Hepatocyte (in vitro differentiated cells): ENCODE results near the gene KLHL3. TPM values are rescaled to one million over a fixed set of nuclear protein-coding genes. Genes with fewer than 3 reads are reported as not detected.

ENCODE experiments used
- DNase-seq: peaks from one replicate; pipeline ENCODE4 v3.0.0-alpha.2; 2016; ENCODE audit warnings: low spot score
- H2AFZ ChIP-seq: fragments of 200-600 bp; sonication (generic); 2 replicates; pipeline ENCODE4 v1.6.0; 2016; ENCODE audit warnings: antibody characterized with exemption, mild to moderate bottlenecking
- H3K27ac ChIP-seq: fragments of 200-600 bp; sonication (generic); 2 replicates; pipeline ENCODE4 v1.5.1; 2016; ENCODE audit warnings: mild to moderate bottlenecking
- H3K27me3 ChIP-seq: fragments of 200-600 bp; sonication (generic); 2 replicates; pipeline ENCODE4 v1.6.1; 2016
- H3K36me3 ChIP-seq: fragments of 200-600 bp; sonication (generic); replicated peaks from 2 replicates; pipeline ENCODE4 v1.5.1; 2016; ENCODE audit warnings: low read depth; ENCODE audit not compliant: insufficient read depth
- H3K4me1 ChIP-seq: fragments of 200-600 bp; sonication (generic); 2 replicates; pipeline ENCODE4 v1.5.1; 2016; ENCODE audit warnings: mild to moderate bottlenecking, moderate library complexity; ENCODE audit not compliant: insufficient read depth
- H3K4me2 ChIP-seq: fragments of 200-600 bp; sonication (generic); 2 replicates; pipeline ENCODE4 v1.6.0; 2016
- H3K4me3 ChIP-seq: fragments of 200-600 bp; sonication (generic); 2 replicates; pipeline ENCODE4 v1.5.1; 2016; ENCODE audit warnings: mild to moderate bottlenecking
- H3K79me2 ChIP-seq: fragments of 200-600 bp; sonication (generic); 2 replicates; pipeline ENCODE4 v1.6.0; 2017; ENCODE audit warnings: mild to moderate bottlenecking
- H3K9me2 ChIP-seq: fragments of 200-600 bp; sonication (generic); replicated peaks from 2 replicates; pipeline ENCODE4 v1.6.0; 2017; ENCODE audit warnings: mild to moderate bottlenecking; ENCODE audit not compliant: insufficient read depth
- H3K9me3 ChIP-seq: fragments of 200-600 bp; sonication (generic); 2 replicates; pipeline ENCODE4 v1.5.1; 2016; ENCODE audit warnings: low read depth, mild to moderate bottlenecking
- H4K20me1 ChIP-seq: fragments of 200-600 bp; sonication (generic); 2 replicates; pipeline ENCODE4 v1.6.0; 2016; ENCODE audit warnings: mild to moderate bottlenecking; ENCODE audit not compliant: insufficient read depth, poor library complexity, severe bottlenecking
- EZH2 ChIP-seq: fragments of 200-600 bp; sonication (generic); IDR thresholded peaks from 2 replicates; pipeline ENCODE4 v1.6.1; 2016; ENCODE audit warnings: antibody characterized with exemption, mild to moderate bottlenecking, borderline replicate concordance
- EZH2phosphoT487 ChIP-seq: fragments of 200-600 bp; sonication (generic); IDR thresholded peaks from one replicate; pipeline ENCODE4 v1.6.1; 2018; ENCODE audit warnings: antibody characterized with exemption, mild to moderate bottlenecking, low read depth, moderate library complexity; ENCODE audit not compliant: unreplicated experiment, severe bottlenecking
- WGBS: methylation state at CpG from one replicate; pipeline ENCODE4 v1.1.6; 2016; ENCODE audit warnings: low lambda C conversion rate; ENCODE audit errors: missing lambda C conversion rate; 5-methylcytosine and 5-hydroxymethylcytosine counted together
- polyA plus RNA-seq: library from polyadenylated mRNA; unstranded; fragments of >200 nt; fragmentation: Nextera tagmentation; extraction: Ambion mirVana; gene quantifications from 2 replicates; pipeline ENCODE4 v1.2.1, GENCODE V29; 2016
- total RNA-seq: library from RNA; depleted of rRNA; stranded (reverse); fragments of >200 nt; gene quantifications from 2 replicates; pipeline ENCODE4 v1.2.3, GENCODE V29; 2014
- TF ChIP-seq, protein P1 (sequence below): fragments of 200-600 bp; sonication (generic); IDR thresholded peaks from 2 replicates; pipeline ENCODE4 v1.5.1; 2016; ENCODE audit warnings: antibody characterized with exemption, mild to moderate bottlenecking; ENCODE audit not compliant: poor library complexity

KLHL3 gene
- total and polyA plus RNA-seq, 2 experiments from 2014 or later: 1.4 to 5.3 TPM

DNA sequence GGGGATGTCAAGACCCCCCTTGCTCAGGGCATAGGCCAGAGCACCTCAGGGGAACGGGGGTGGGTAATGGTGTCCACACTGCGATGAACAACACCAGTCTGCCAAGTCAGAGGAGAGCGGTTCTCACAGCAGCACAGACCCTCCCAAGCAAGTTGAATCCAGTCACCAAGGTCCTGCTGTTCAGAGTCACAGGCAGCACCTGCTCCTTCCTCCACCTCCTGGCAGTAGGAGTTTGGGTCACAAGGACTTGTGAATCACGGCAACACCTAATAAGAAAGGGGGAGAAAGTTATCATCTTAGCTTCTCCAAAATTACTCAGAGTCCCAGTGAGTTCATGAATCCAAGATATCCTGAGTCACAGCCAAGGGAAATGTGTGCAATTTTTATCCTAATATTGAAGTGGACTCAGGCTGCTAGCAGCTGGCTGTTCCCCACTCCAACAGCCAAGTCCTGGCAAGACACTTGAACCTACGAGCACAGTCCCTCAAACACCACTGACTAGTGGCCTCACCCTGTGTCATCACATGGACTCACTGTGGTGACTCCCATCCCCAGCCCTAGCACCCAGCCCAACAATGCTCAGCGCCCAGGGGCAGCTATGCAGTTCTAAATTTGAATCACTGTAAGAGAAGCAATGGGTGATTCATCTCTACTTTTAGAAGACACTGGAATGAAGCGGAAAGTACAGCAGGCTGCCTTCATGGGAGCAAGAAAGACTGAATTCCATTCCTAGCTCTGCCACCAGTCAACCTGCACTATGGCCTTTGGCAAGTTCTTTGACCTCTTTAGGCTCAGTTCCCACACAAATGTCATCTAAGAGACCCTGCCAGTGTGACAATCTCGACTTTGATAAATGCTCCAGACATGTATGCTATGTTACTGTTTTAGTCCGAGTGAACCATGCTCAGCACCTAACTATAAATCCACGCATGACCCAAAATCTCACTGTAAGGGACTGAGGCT lies 113.7 kb downstream of the KLHL3 start:
- WGBS: 94% methylated on average over 10 of the region's 10 CpGs
- no peak for TF ChIP-seq EZH2
- TF ChIP-seq EZH2phosphoT487: no peak
- TF ChIP-seq, protein P1, sequence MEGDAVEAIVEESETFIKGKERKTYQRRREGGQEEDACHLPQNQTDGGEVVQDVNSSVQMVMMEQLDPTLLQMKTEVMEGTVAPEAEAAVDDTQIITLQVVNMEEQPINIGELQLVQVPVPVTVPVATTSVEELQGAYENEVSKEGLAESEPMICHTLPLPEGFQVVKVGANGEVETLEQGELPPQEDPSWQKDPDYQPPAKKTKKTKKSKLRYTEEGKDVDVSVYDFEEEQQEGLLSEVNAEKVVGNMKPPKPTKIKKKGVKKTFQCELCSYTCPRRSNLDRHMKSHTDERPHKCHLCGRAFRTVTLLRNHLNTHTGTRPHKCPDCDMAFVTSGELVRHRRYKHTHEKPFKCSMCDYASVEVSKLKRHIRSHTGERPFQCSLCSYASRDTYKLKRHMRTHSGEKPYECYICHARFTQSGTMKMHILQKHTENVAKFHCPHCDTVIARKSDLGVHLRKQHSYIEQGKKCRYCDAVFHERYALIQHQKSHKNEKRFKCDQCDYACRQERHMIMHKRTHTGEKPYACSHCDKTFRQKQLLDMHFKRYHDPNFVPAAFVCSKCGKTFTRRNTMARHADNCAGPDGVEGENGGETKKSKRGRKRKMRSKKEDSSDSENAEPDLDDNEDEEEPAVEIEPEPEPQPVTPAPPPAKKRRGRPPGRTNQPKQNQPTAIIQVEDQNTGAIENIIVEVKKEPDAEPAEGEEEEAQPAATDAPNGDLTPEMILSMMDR: no peak
- Histone ChIP-seq H3K27ac (no peak overlapping the region), H2AFZ (no peak overlapping the region), H3K9me3 (no peaks in the 10 kb centered on the region), H3K36me3 (no peaks in the 10 kb centered on the region), H4K20me1 (no peaks in the 10 kb centered on the region), H3K4me3 (no peak overlapping the region), H3K4me1 (no peaks in the 10 kb centered on the region), H3K79me2 (no peaks in the 10 kb centered on the region), H3K9me2 (no peaks in the 10 kb centered on the region), H3K4me2 (no peak overlapping the region), H3K27me3 (no peaks in the 10 kb centered on the region)
- DNase-seq: no peak

DNA sequence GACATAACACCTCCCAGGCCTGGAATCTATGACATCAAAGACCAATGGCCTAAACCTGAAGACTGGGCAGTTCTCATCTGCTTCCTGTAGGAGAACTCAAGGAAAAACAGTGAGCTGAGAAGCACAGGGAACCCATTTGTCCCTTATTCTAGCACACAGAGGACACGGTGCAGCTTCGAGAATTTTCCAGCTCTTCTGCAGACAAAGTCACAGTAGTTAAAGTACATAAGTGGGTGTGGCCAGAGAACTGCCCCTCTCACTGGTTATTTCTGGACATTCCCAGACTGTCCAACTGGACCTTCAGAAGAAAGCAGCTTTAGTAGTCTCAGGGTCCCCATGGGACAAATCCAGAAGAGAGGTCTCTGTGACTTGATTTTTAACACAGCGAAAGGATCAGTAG lies 114.6 kb downstream of the KLHL3 start:
- 89% methylated on average over 3 of the region's 3 CpGs for WGBS
- no peaks in the 10 kb centered on the region for H3K27me3 ChIP-seq
- H3K4me2 ChIP-seq: no peak overlapping the region
- TF ChIP-seq EZH2phosphoT487 (no peak), EZH2 (no peak)
- TF ChIP-seq, protein P1: no peak
- H3K27ac ChIP-seq: no peak overlapping the region
- H4K20me1 ChIP-seq: no peaks in the 10 kb centered on the region
- no peak overlapping the region for H3K4me3 ChIP-seq
- DNase-seq: no peak
- no peaks in the 10 kb centered on the region for H3K9me3 ChIP-seq
- H3K4me1 ChIP-seq: no peaks in the 10 kb centered on the region
- no peaks in the 10 kb centered on the region for H3K79me2 ChIP-seq
- no peak overlapping the region for H2AFZ ChIP-seq
- no peaks in the 10 kb centered on the region for H3K36me3 ChIP-seq
- H3K9me2 ChIP-seq: no peaks in the 10 kb centered on the region

GRCh38 chr5:137619191-137619870 lies 116.6 kb downstream of the KLHL3 start:
- no peak overlapping the region for H3K4me3 ChIP-seq
- no peaks in the 10 kb centered on the region for H3K9me2 ChIP-seq
- H4K20me1 ChIP-seq: no peaks in the 10 kb centered on the region
- no peak overlapping the region for H3K27ac ChIP-seq
- H2AFZ ChIP-seq: no peak overlapping the region
- WGBS: 84% methylated on average over 12 of the region's 12 CpGs
- no peak for DNase-seq
- H3K9me3 ChIP-seq: no peaks in the 10 kb centered on the region
- no peaks in the 10 kb centered on the region for H3K4me1 ChIP-seq
- no peaks in the 10 kb centered on the region for H3K36me3 ChIP-seq
- TF ChIP-seq, protein P1: no peak
- TF ChIP-seq EZH2: no peak
- no peaks in the 10 kb centered on the region for H3K27me3 ChIP-seq
- H3K4me2 ChIP-seq: no peak overlapping the region
- no peaks in the 10 kb centered on the region for H3K79me2 ChIP-seq
